H9 (cell line): ENCODE results near the gene NPC1. TPM values are rescaled to one million over a fixed set of nuclear protein-coding genes. Genes with fewer than 3 reads are reported as not detected.

Source experiments
- DNase-seq: peaks from one replicate; pipeline ENCODE4 v3.0.0-alpha.2; 2017
- H2AFZ ChIP-seq: one replicate; pipeline ENCODE4 v1.6.1; 2013; ENCODE audit warnings: mild to moderate bottlenecking, low read length, control low read depth, moderate library complexity
- H2AK5ac ChIP-seq: 2 replicates; pipeline ENCODE4 v1.6.1; 2013; ENCODE audit warnings: low read length, control low read depth, mixed read lengths; ENCODE audit not compliant: insufficient read length
- H2BK120ac ChIP-seq: one replicate; pipeline ENCODE4 v1.6.1; 2013; ENCODE audit warnings: low read depth, mild to moderate bottlenecking, low read length, control low read depth, inconsistent platforms; ENCODE audit not compliant: poor library complexity, severe bottlenecking
- H2BK12ac ChIP-seq: 2 replicates; pipeline ENCODE4 v1.6.1; 2013; ENCODE audit warnings: low read length, control low read depth, mixed read lengths, low read depth; ENCODE audit not compliant: insufficient read length
- H2BK15ac ChIP-seq: 2 replicates; pipeline ENCODE4 v1.6.1; 2013; ENCODE audit warnings: low read depth, low read length, control low read depth
- H2BK20ac ChIP-seq: one replicate; pipeline ENCODE4 v1.6.1; 2013; ENCODE audit warnings: low read depth, mild to moderate bottlenecking, low read length, control low read depth, inconsistent platforms; ENCODE audit not compliant: poor library complexity, severe bottlenecking
- H2BK5ac ChIP-seq: 2 replicates; pipeline ENCODE4 v1.6.1; 2013; ENCODE audit warnings: low read length, control low read depth, mixed read lengths; ENCODE audit not compliant: insufficient read length
- H3K14ac ChIP-seq: 2 replicates; pipeline ENCODE4 v1.6.1; 2013; ENCODE audit warnings: low read length, control low read depth; ENCODE audit not compliant: insufficient read depth
- H3K18ac ChIP-seq: 2 replicates; pipeline ENCODE4 v1.6.1; 2013; ENCODE audit warnings: low read depth, mild to moderate bottlenecking, mixed read lengths, low read length, control low read depth; ENCODE audit not compliant: insufficient read length
- H3K23ac ChIP-seq: 2 replicates; pipeline ENCODE4 v1.6.1; 2013; ENCODE audit warnings: low read length, control low read depth, mixed read lengths, low read depth; ENCODE audit not compliant: insufficient read length
- H3K23me2 ChIP-seq: 2 replicates; pipeline ENCODE4 v1.6.1; 2013; ENCODE audit warnings: low read depth, mild to moderate bottlenecking, mixed read lengths, low read length, control low read depth; ENCODE audit not compliant: insufficient read length, poor library complexity, severe bottlenecking
- H3K27ac ChIP-seq: 2 replicates; pipeline ENCODE4 v1.5.1; 2013; ENCODE audit warnings: low read length, control low read depth, mixed read lengths, low read depth; ENCODE audit not compliant: insufficient read length
- H3K27me3 ChIP-seq: 2 replicates; pipeline ENCODE4 v1.6.1; 2013; ENCODE audit warnings: low read length, control low read depth, inconsistent platforms; ENCODE audit not compliant: insufficient read depth
- H3K4ac ChIP-seq: 2 replicates; pipeline ENCODE4 v1.6.1; 2013; ENCODE audit warnings: low read depth, mild to moderate bottlenecking, control low read depth, inconsistent platforms, low read length, moderate library complexity
- H3K4me1 ChIP-seq: 2 replicates; pipeline ENCODE4 v1.6.1; 2013; ENCODE audit warnings: low read length, control low read depth, inconsistent platforms; ENCODE audit not compliant: insufficient read depth
- H3K4me2 ChIP-seq: 2 replicates; pipeline ENCODE4 v1.6.1; 2013; ENCODE audit warnings: low read length, control low read depth, mixed read lengths; ENCODE audit not compliant: insufficient read length, insufficient read depth
- H3K56ac ChIP-seq: 2 replicates; pipeline ENCODE4 v1.6.1; 2013; ENCODE audit warnings: low read depth, mild to moderate bottlenecking, mixed read lengths, low read length, control low read depth; ENCODE audit not compliant: insufficient read length
- H3K79me1 ChIP-seq: 2 replicates; pipeline ENCODE4 v1.6.1; 2013; ENCODE audit warnings: low read depth, mild to moderate bottlenecking, moderate library complexity, low read length, control low read depth, inconsistent platforms; ENCODE audit not compliant: insufficient read depth, poor library complexity, severe bottlenecking
- H3K79me2 ChIP-seq: 2 replicates; pipeline ENCODE4 v1.6.1; 2013; ENCODE audit warnings: low read length, control low read depth, inconsistent platforms; ENCODE audit not compliant: insufficient read depth
- H3K9ac ChIP-seq: 2 replicates; pipeline ENCODE4 v1.6.1; 2013; ENCODE audit warnings: low read length, control low read depth, mixed read lengths; ENCODE audit not compliant: insufficient read length; ENCODE audit errors: extremely low read depth
- H3K9me3 ChIP-seq: one replicate; pipeline ENCODE4 v1.6.1; 2013; ENCODE audit warnings: low read depth, low read length, inconsistent platforms; ENCODE audit not compliant: control insufficient read depth
- H3T11ph ChIP-seq: one replicate; pipeline ENCODE4 v1.6.1; 2013; ENCODE audit warnings: mild to moderate bottlenecking, low read length, control low read depth, inconsistent platforms
- H4K20me1 ChIP-seq: one replicate; pipeline ENCODE4 v1.6.1; 2013; ENCODE audit not compliant: control insufficient read depth, insufficient read length, insufficient read depth
- H4K5ac ChIP-seq: 2 replicates; pipeline ENCODE4 v1.6.1; 2013; ENCODE audit warnings: low read depth, mild to moderate bottlenecking, mixed read lengths, low read length, control low read depth; ENCODE audit not compliant: insufficient read length
- H4K8ac ChIP-seq: replicated peaks from 2 replicates; pipeline ENCODE4 v1.6.1; 2013; ENCODE audit warnings: low read length, control low read depth, mixed read lengths, low read depth; ENCODE audit not compliant: insufficient read length
- H4K91ac ChIP-seq: 2 replicates; pipeline ENCODE4 v1.6.1; 2013; ENCODE audit warnings: low read depth, mild to moderate bottlenecking, moderate library complexity, mixed read lengths, low read length, control low read depth; ENCODE audit not compliant: insufficient read length
- H3K27ac Mint-ChIP-seq, 3 experiments: 2 replicates in 2 of 3; 3 replicates in 1 of 3; pipeline ENCODE4 v1.8.0; 2020 to 2021; ENCODE audit warnings: mixed read lengths in 3 of 3, mild to moderate bottlenecking in 1 of 3, moderate library complexity in 1 of 3
- H3K27me3 Mint-ChIP-seq: 2 replicates; pipeline ENCODE4 v1.8.0; 2021; ENCODE audit warnings: low read depth, mild to moderate bottlenecking, moderate library complexity, mixed read lengths
- H3K36me3 Mint-ChIP-seq, 3 experiments: 2 replicates in 2 of 3; 3 replicates in 1 of 3; pipeline ENCODE4 v1.8.0; 2020 to 2021; ENCODE audit warnings: low read depth in 3 of 3, mixed read lengths in 3 of 3; ENCODE audit not compliant: insufficient read depth in 1 of 3
- H3K4me1 Mint-ChIP-seq, 2 experiments: 2 replicates each; pipeline ENCODE4 v1.8.0; 2020; ENCODE audit warnings: mixed read lengths in 2 of 2
- H3K4me3 Mint-ChIP-seq, 2 experiments: 2 replicates in 1 of 2; 3 replicates in 1 of 2; pipeline ENCODE4 v1.8.0; 2020 to 2021; ENCODE audit warnings: mild to moderate bottlenecking in 2 of 2, mixed read lengths in 2 of 2, moderate library complexity in 1 of 2
- H3K9me3 Mint-ChIP-seq, 2 experiments: 2 replicates in 1 of 2; 3 replicates in 1 of 2; pipeline ENCODE4 v1.8.0; 2020; ENCODE audit warnings: mild to moderate bottlenecking in 2 of 2, mixed read lengths in 2 of 2, moderate library complexity in 1 of 2
- WGBS: extraction: QIAGEN DNeasy Blood & Tissue Kit; methylation state at CpG from one replicate; pipeline ENCODE4 v1.1.7; 2013; ENCODE audit warnings: missing lambda C conversion rate, low lambda C conversion rate, mixed read lengths; ENCODE audit not compliant: insufficient read length; ENCODE audit errors: extremely low coverage; 5-methylcytosine and 5-hydroxymethylcytosine counted together
- total RNA-seq: library from RNA; stranded (reverse); gene quantifications from 2 replicates; pipeline ENCODE4 v1.2.1, GENCODE V29; 2021
- TF ChIP-seq, protein P1 (sequence below): fragments of 200-600 bp; sonication (generic); conservative IDR thresholded peaks from 3 replicates; pipeline ENCODE4 v1.8.0; 2021; ENCODE audit warnings: antibody characterized with exemption, mild to moderate bottlenecking

Gene NPC1
- total RNA-seq, 1 experiment from 2014 or later = 24.2 TPM

DNA sequence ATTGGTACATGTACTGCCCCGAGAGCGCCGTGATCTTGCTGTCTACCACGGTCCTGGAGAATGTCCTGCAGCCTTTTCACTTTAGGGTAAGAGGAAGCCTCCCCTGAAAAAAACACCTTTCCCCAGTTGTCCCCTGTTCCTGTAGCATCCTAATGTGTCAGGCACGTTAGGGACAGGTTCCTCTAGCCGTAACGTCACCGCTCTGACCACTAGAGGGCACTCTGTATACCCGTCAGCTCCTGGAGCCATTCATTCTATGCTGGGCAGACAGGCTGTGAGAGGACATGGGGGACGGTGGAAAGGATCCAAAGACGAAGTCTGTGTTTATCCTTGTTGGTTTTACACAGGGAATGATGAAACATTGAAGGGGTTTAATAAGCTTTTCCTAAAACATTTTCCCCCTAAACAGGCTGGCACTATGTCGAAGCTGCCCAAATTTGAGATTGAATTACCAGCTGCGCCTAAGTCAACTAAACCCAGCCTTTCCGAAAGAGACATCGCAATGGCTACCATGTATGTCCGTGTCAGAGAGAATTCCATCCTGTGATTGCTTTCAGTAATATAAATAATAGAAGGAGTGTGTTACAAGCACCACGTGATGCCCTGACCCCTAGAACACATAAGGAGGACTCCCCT is 70.3 kb downstream of the NPC1 start:
- H3K4me1 ChIP-seq = no peaks in the 10 kb centered on the region
- no peak overlapping the region for H2BK120ac ChIP-seq
- H4K20me1 ChIP-seq = no peaks in the 10 kb centered on the region
- H4K8ac ChIP-seq = no peak overlapping the region
- TF ChIP-seq, protein P1, sequence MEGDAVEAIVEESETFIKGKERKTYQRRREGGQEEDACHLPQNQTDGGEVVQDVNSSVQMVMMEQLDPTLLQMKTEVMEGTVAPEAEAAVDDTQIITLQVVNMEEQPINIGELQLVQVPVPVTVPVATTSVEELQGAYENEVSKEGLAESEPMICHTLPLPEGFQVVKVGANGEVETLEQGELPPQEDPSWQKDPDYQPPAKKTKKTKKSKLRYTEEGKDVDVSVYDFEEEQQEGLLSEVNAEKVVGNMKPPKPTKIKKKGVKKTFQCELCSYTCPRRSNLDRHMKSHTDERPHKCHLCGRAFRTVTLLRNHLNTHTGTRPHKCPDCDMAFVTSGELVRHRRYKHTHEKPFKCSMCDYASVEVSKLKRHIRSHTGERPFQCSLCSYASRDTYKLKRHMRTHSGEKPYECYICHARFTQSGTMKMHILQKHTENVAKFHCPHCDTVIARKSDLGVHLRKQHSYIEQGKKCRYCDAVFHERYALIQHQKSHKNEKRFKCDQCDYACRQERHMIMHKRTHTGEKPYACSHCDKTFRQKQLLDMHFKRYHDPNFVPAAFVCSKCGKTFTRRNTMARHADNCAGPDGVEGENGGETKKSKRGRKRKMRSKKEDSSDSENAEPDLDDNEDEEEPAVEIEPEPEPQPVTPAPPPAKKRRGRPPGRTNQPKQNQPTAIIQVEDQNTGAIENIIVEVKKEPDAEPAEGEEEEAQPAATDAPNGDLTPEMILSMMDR = peak; percentile 95
- H3K18ac ChIP-seq = no peak overlapping the region
- H2BK5ac ChIP-seq = no peak overlapping the region
- H3K9ac ChIP-seq = no peak overlapping the region
- no peak overlapping the region for H3K27ac ChIP-seq
- Mint-ChIP-seq H3K9me3 (no peaks in the 10 kb centered on the region), H3K4me3 (no peak overlapping the region; a peak in 1 of 5 replicates), H3K36me3 (peaks cover 10 to 55% (median 36%) of the 10 kb centered on the region in 3 experiments; a peak in 6 of 7 replicates), H3K27ac (peak overlapping the region in 1 of 3 experiments; percentile 40; a peak in 2 of 7 replicates), H3K27me3 (no peaks in the 10 kb centered on the region), H3K4me1 (peaks cover 3 to 5% of the 10 kb centered on the region in 2 experiments; a peak in 1 of 4 replicates)
- H3K4ac ChIP-seq = no peak overlapping the region
- no peak overlapping the region for H3K4me2 ChIP-seq
- H3K56ac ChIP-seq = no peak overlapping the region
- no peaks in the 10 kb centered on the region for H3K27me3 ChIP-seq
- no peak overlapping the region for H4K5ac ChIP-seq
- H2AFZ ChIP-seq = no peak overlapping the region
- no peaks in the 10 kb centered on the region for H3K23me2 ChIP-seq
- H3K79me2 ChIP-seq = no peaks in the 10 kb centered on the region
- H4K91ac ChIP-seq = no peak overlapping the region
- H2BK20ac ChIP-seq = no peak overlapping the region
- no peak overlapping the region for H3K23ac ChIP-seq
- H2AK5ac ChIP-seq = no peak overlapping the region
- H2BK12ac ChIP-seq = no peak overlapping the region
- H2BK15ac ChIP-seq = no peak overlapping the region
- H3K9me3 ChIP-seq = no peaks in the 10 kb centered on the region
- H3K14ac ChIP-seq = no peak overlapping the region
- no peak overlapping the region for H3T11ph ChIP-seq
- peak; percentile 88 for DNase-seq
- no CpG with 5 or more reads among the region's 17 CpGs for WGBS
- H3K79me1 ChIP-seq = no peaks in the 10 kb centered on the region
